Osteocyte (in vitro differentiated cells): ENCODE data around the gene RBPJ. TPM values are rescaled to one million over a fixed set of nuclear protein-coding genes. Genes with fewer than 3 reads are reported as not detected.
"Not testable (repeated sequence)": the region's sequence is repeated elsewhere in the genome, so short reads cannot be mapped to it uniquely, and the experiment has no call there.

Experiments used
- DNase-seq: peaks from one replicate; pipeline ENCODE4 v3.0.0; 2021; ENCODE audit warnings: mixed read lengths; ENCODE audit not compliant: unreplicated experiment; ENCODE audit errors: extremely low spot score
- H3K27ac Mint-ChIP-seq: one replicate; pipeline ENCODE4 v1.8.0; 2021; ENCODE audit warnings: mild to moderate bottlenecking, mixed read lengths; ENCODE audit not compliant: unreplicated experiment
- H3K27me3 Mint-ChIP-seq: one replicate; pipeline ENCODE4 v1.8.0; 2021; ENCODE audit warnings: mixed read lengths; ENCODE audit not compliant: unreplicated experiment
- H3K36me3 Mint-ChIP-seq: one replicate; pipeline ENCODE4 v1.8.0; 2021; ENCODE audit warnings: mixed read lengths; ENCODE audit not compliant: unreplicated experiment
- H3K4me1 Mint-ChIP-seq: one replicate; pipeline ENCODE4 v1.8.0; 2021; ENCODE audit warnings: mixed read lengths; ENCODE audit not compliant: unreplicated experiment
- H3K4me3 Mint-ChIP-seq: one replicate; pipeline ENCODE4 v1.8.0; 2021; ENCODE audit warnings: mild to moderate bottlenecking, moderate library complexity, mixed read lengths; ENCODE audit not compliant: unreplicated experiment
- H3K9me3 Mint-ChIP-seq: one replicate; pipeline ENCODE4 v1.8.0; 2021; ENCODE audit warnings: mixed read lengths; ENCODE audit not compliant: unreplicated experiment
- total RNA-seq: library from RNA; stranded (reverse); gene quantifications from 2 replicates; pipeline ENCODE4 v1.2.1, GENCODE V29; 2021
- TF ChIP-seq, protein P1 (sequence below): fragments of 200-600 bp; sonication (generic); IDR thresholded peaks from 2 replicates; pipeline ENCODE4 v1.5.0; 2021; ENCODE audit warnings: antibody characterized with exemption, mild to moderate bottlenecking, moderate library complexity

RBPJ gene
- total RNA-seq, 1 donor from 2014 or later, result 79.8 TPM

DNA sequence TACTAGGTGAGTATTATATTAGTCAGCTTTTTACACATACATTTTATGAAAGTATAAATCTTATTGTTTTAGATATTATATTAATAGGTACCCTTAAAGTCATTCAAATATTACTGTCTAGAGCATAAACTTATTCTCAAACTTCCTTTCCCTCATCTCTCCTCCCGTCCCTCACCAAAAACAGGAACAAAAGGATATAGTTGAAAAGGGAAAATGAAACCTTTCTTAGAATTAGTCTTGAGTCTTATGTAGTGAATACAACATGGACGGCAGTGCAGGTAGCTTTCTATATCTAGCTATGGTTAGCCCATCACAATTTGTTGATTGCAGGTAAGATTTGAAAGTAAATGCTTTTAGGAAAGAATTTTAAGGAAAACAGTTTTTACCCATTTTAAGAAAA lies 65.6 kb downstream of the RBPJ start:
- no peak for DNase-seq
- Mint-ChIP-seq H3K4me3 (no peak overlapping the region), H3K36me3 (peaks cover 37% of the 10 kb centered on the region), H3K27ac (no peak overlapping the region), H3K4me1 (peaks cover 9% of the 10 kb centered on the region), H3K27me3 (no peaks in the 10 kb centered on the region), H3K9me3 (peaks cover 4% of the 10 kb centered on the region)
- TF ChIP-seq, protein P1, sequence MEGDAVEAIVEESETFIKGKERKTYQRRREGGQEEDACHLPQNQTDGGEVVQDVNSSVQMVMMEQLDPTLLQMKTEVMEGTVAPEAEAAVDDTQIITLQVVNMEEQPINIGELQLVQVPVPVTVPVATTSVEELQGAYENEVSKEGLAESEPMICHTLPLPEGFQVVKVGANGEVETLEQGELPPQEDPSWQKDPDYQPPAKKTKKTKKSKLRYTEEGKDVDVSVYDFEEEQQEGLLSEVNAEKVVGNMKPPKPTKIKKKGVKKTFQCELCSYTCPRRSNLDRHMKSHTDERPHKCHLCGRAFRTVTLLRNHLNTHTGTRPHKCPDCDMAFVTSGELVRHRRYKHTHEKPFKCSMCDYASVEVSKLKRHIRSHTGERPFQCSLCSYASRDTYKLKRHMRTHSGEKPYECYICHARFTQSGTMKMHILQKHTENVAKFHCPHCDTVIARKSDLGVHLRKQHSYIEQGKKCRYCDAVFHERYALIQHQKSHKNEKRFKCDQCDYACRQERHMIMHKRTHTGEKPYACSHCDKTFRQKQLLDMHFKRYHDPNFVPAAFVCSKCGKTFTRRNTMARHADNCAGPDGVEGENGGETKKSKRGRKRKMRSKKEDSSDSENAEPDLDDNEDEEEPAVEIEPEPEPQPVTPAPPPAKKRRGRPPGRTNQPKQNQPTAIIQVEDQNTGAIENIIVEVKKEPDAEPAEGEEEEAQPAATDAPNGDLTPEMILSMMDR, result no peak

DNA sequence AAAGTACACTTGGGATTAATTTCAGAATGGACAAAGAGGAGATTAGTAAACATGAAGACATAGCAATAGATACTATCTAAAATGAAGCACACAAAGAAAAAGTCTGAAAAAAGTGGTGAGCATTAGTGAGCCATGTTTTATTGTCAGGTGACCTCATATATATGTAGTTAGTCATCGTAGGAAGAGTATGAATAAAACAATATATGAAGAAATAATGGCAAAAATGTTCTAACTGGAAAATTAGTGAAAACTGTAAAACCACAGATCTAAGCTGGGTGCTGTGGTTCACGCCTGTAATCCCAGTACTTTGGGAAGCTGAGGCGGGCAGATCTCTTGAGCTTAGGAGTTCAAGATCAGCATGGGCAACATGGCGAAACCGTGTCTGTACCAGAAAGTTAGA lies 67.9 kb downstream of the RBPJ start:
- Mint-ChIP-seq H3K27me3 (no peaks in the 10 kb centered on the region), H3K9me3 (peaks cover 4% of the 10 kb centered on the region), H3K36me3 (peaks cover 40% of the 10 kb centered on the region), H3K4me3 (no peak overlapping the region), H3K4me1 (peaks cover 4% of the 10 kb centered on the region), H3K27ac (no peak overlapping the region)
- DNase-seq, result no peak
- TF ChIP-seq, protein P1, result no peak

DNA sequence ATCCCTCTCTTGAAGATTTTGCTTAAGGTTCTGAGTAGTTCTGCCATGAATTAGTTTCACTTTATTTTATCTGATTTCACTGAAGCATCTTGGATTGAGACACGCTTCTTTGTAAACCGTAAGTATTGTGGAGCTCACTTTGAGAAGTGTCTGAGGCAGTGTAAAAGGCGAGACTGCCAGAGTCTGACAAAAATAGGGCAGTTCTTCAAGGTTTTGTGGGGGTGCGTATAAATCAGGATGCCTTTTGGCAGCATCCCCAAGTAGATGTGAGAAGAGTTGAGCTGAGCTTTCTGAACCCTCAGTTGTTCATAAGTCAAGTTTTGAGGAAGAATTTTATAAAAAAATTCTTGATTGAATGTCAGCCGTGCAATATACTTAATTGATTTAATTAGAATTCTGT lies 76.3 kb downstream of the RBPJ start:
- TF ChIP-seq, protein P1, result no peak
- H3K27ac Mint-ChIP-seq, result no peak overlapping the region
- no peak overlapping the region for H3K4me3 Mint-ChIP-seq
- no peaks in the 10 kb centered on the region for H3K27me3 Mint-ChIP-seq
- peaks cover 5% of the 10 kb centered on the region for H3K9me3 Mint-ChIP-seq
- DNase-seq, result no peak
- peaks cover 13% of the 10 kb centered on the region for H3K4me1 Mint-ChIP-seq
- peaks cover 22% of the 10 kb centered on the region for H3K36me3 Mint-ChIP-seq

- no peak for DNase-seq
- no peak overlapping the region for H3K27ac Mint-ChIP-seq
- peaks cover 18% of the 10 kb centered on the region for H3K4me1 Mint-ChIP-seq
- H3K36me3 Mint-ChIP-seq, result peaks cover 16% of the 10 kb centered on the region
- no peaks in the 10 kb centered on the region for H3K27me3 Mint-ChIP-seq
- H3K9me3 Mint-ChIP-seq, result peaks cover 5% of the 10 kb centered on the region
- TF ChIP-seq, protein P1, result peak; percentile 17
- H3K4me3 Mint-ChIP-seq, result no peak overlapping the region
Measured at GRCh38 chr4:26400132-26400531, 79.3 kb downstream of the RBPJ start.

- H3K27me3 Mint-ChIP-seq, result not testable (repeated sequence)
Measured at GRCh38 chr4:26402017-26402416, 81.2 kb downstream of the RBPJ start.

GRCh38 chr4:26402458-26402857 lies 81.6 kb downstream of the RBPJ start:
- Mint-ChIP-seq H3K27me3 (no peaks in the 10 kb centered on the region), H3K36me3 (peaks cover 23% of the 10 kb centered on the region), H3K9me3 (peaks cover 9% of the 10 kb centered on the region), H3K4me1 (peaks cover 10% of the 10 kb centered on the region), H3K27ac (no peak overlapping the region), H3K4me3 (no peak overlapping the region)
- no peak for DNase-seq
- TF ChIP-seq, protein P1, result no peak

More at GRCh38 chr4:26402017-26402416, 81.2 kb downstream of the RBPJ start:
- not testable (repeated sequence) for H3K4me1 Mint-ChIP-seq, H3K9me3 Mint-ChIP-seq, H3K4me3 Mint-ChIP-seq, DNase-seq
- Mint-ChIP-seq H3K36me3 (peaks cover 22% of the 10 kb centered on the region), H3K27ac (peak overlapping the region; percentile 45)
